SK-N-SH (cell line): ENCODE measurements around the gene NISCH. TPM values are rescaled to one million over a fixed set of nuclear protein-coding genes. Genes with fewer than 3 reads are reported as not detected.
A peak's percentile ranks its signal among the peaks of the same experiment; 100 is the strongest.

ENCODE experiments used
- CTCF ChIA-PET: fragments of 300-600, 350-600 bp; formaldehyde crosslinking; extraction: SDS; loops from one replicate; lab custom pipeline; 2021; lab: Yijun Ruan, JAX
- POLR2A ChIA-PET: fragments of 350-600 bp; sonication (Branson Sonifier 250); formaldehyde crosslinking; extraction: SDS; loops from one replicate; lab custom pipeline; 2020; ENCODE audit warnings: antibody characterized with exemption, inconsistent platforms; lab: Yijun Ruan, JAX
- DNase-seq: peaks from one replicate; pipeline ENCODE4 v3.0.0; 2012
- H2AFZ ChIP-seq: fragments of 200-600 bp; sonication (generic); 2 replicates; pipeline ENCODE4 v1.8.1; 2016; ENCODE audit warnings: antibody characterized with exemption, mild to moderate bottlenecking, low read depth
- H3F3A ChIP-seq: fragments of 200-600 bp; sonication (generic); replicated peaks from 2 replicates; pipeline ENCODE3; 2016; ENCODE audit warnings: antibody characterized with exemption, mild to moderate bottlenecking; ENCODE audit not compliant: insufficient read depth
- H3K27ac ChIP-seq, 2 experiments: fragments of 200-500 bp in 1 of 2; fragments of 200-600 bp in 1 of 2; sonication (Bioruptor generic) in 1 of 2; sonication (generic), shearing (Covaris generic) in 1 of 2; 2 replicates each; pipeline versions ENCODE4 v1.5.1 to v1.6.1; 2014 to 2016; ENCODE audit warnings: low read depth in 2 of 2, inconsistent platforms in 1 of 2, low read length in 1 of 2, mild to moderate bottlenecking in 1 of 2, mixed read lengths in 1 of 2
- H3K27me3 ChIP-seq: fragments of 200-600 bp; sonication (generic), shearing (Covaris generic); 2 replicates; pipeline ENCODE4 v1.6.1; 2016; ENCODE audit warnings: mixed run types; ENCODE audit not compliant: insufficient read depth
- H3K36me3 ChIP-seq, 2 experiments: fragments of 200-500 bp in 1 of 2; fragments of 200-600 bp in 1 of 2; sonication (Bioruptor generic) in 1 of 2; sonication (generic) in 1 of 2; replicated peaks in 1 of 2; 2 replicates each; pipeline versions ENCODE3 to v1.5.1; 2014 to 2016; ENCODE audit warnings: low read length in 1 of 2, mild to moderate bottlenecking in 1 of 2; ENCODE audit not compliant: insufficient read depth in 2 of 2, control insufficient read depth in 1 of 2
- H3K4me1 ChIP-seq, 2 experiments: fragments of 200-500 bp in 1 of 2; fragments of 200-600 bp in 1 of 2; sonication (Bioruptor generic) in 1 of 2; sonication (generic), shearing (Covaris generic) in 1 of 2; 2 replicates each; pipeline versions ENCODE4 v1.5.1 to v1.6.1; 2014 to 2016; ENCODE audit warnings: low read depth in 1 of 2, low read length in 1 of 2, mixed run types in 1 of 2; ENCODE audit not compliant: insufficient read depth in 2 of 2, control insufficient read depth in 1 of 2
- H3K4me2 ChIP-seq: fragments of 200-600 bp; sonication (generic), shearing (Covaris generic); 2 replicates; pipeline ENCODE4 v1.6.1; 2017; ENCODE audit warnings: mixed run types
- H3K4me3 ChIP-seq, 2 experiments: fragments of 200-500 bp in 1 of 2; fragments of 200-600 bp in 1 of 2; sonication (Bioruptor generic) in 1 of 2; sonication (generic), shearing (Covaris generic) in 1 of 2; 2 replicates each; pipeline versions ENCODE4 v1.5.1 to v1.8.1; 2014 to 2016; ENCODE audit warnings: low read depth in 2 of 2, inconsistent platforms in 1 of 2, low read length in 1 of 2, mild to moderate bottlenecking in 1 of 2, mixed read lengths in 1 of 2, moderate library complexity in 1 of 2
- H3K79me2 ChIP-seq: fragments of 200-600 bp; sonication (generic); 2 replicates; pipeline ENCODE4 v1.8.1; 2017; ENCODE audit warnings: mild to moderate bottlenecking; ENCODE audit not compliant: insufficient read depth
- H3K9ac ChIP-seq: fragments of 200-600 bp; sonication (generic); 2 replicates; pipeline ENCODE4 v1.6.1; 2017; ENCODE audit warnings: mixed run types
- H3K9me2 ChIP-seq: fragments of 200-600 bp; sonication (generic); 2 replicates; pipeline ENCODE4 v1.6.1; 2017; ENCODE audit warnings: mixed run types
- H3K9me3 ChIP-seq: fragments of 200-600 bp; sonication (generic); 2 replicates; pipeline ENCODE4 v1.6.1; 2017; ENCODE audit warnings: mixed run types, mild to moderate bottlenecking, moderate library complexity
- H4K20me1 ChIP-seq: fragments of 200-600 bp; sonication (generic); 2 replicates; pipeline ENCODE4 v1.6.1; 2017; ENCODE audit warnings: mild to moderate bottlenecking, mixed run types; ENCODE audit not compliant: insufficient read depth
- CHD2 ChIP-seq: fragments of 150-350 bp; IDR thresholded peaks from 2 replicates; pipeline ENCODE4 v1.6.1; 2018; ENCODE audit warnings: low read length; ENCODE audit not compliant: partially characterized antibody
- EP300 ChIP-seq, 2 experiments: IDR thresholded peaks; 2 replicates each; pipeline versions ENCODE4 v1.4.0 to v1.6.1; 2012; ENCODE audit warnings: borderline replicate concordance in 1 of 2, low read depth in 1 of 2, low read length in 1 of 2
- FOSL2 ChIP-seq: IDR thresholded peaks from 2 replicates; pipeline ENCODE4 v1.4.0; 2012; ENCODE audit warnings: low read depth, mild to moderate bottlenecking, moderate library complexity, borderline replicate concordance
- FOXM1 ChIP-seq: IDR thresholded peaks from 2 replicates; pipeline ENCODE4 v1.4.0; 2012; ENCODE audit warnings: low read depth, mild to moderate bottlenecking
- GABPA ChIP-seq: IDR thresholded peaks from 2 replicates; pipeline ENCODE4 v1.4.0; 2012; ENCODE audit warnings: low read depth, mild to moderate bottlenecking
- MEF2A ChIP-seq: IDR thresholded peaks from 2 replicates; pipeline ENCODE4 v1.4.0; 2012; ENCODE audit warnings: low read depth, borderline replicate concordance
- PBX3 ChIP-seq: IDR thresholded peaks from 2 replicates; pipeline ENCODE4; 2012
- RAD21 ChIP-seq: IDR thresholded peaks from 2 replicates; pipeline ENCODE4 v1.6.1; 2012; ENCODE audit warnings: mild to moderate bottlenecking, low read length
- RCOR1 ChIP-seq: fragments of 150-350 bp; IDR thresholded peaks from 2 replicates; pipeline ENCODE4 v1.6.1; 2017; ENCODE audit warnings: antibody characterized with exemption, low read length
- REST ChIP-seq: IDR thresholded peaks from 2 replicates; pipeline ENCODE4 v1.6.1; 2012; ENCODE audit warnings: mild to moderate bottlenecking, low read depth, low read length, moderate library complexity
- SIN3A ChIP-seq: IDR thresholded peaks from 2 replicates; pipeline ENCODE4 v1.6.1; 2012; ENCODE audit warnings: low read depth, mild to moderate bottlenecking, low read length, moderate library complexity, borderline replicate concordance
- SMC3 ChIP-seq: IDR thresholded peaks from 2 replicates; pipeline ENCODE4 v1.6.1; 2012; ENCODE audit warnings: low read depth, low read length, improper control_type of control experiment
- TAF1 ChIP-seq: IDR thresholded peaks from 2 replicates; pipeline ENCODE4 v1.6.1; 2012; ENCODE audit warnings: low read depth, mild to moderate bottlenecking, low read length, moderate library complexity, borderline replicate concordance
- TEAD4 ChIP-seq: IDR thresholded peaks from 2 replicates; pipeline ENCODE4 v1.4.0; 2012; ENCODE audit warnings: mild to moderate bottlenecking, borderline replicate concordance; ENCODE audit not compliant: insufficient read depth
- USF1 ChIP-seq: IDR thresholded peaks from 2 replicates; pipeline ENCODE4 v1.4.0; 2012; ENCODE audit warnings: low read depth, borderline replicate concordance
- USF2 ChIP-seq: fragments of 150-350 bp; IDR thresholded peaks from 2 replicates; pipeline ENCODE4 v1.6.1; 2017; ENCODE audit warnings: antibody characterized with exemption, low read length, low read depth, borderline replicate concordance
- WGBS: methylation state at CpG from one replicate; pipeline ENCODE4 v1.1.6; 2017; ENCODE audit warnings: low lambda C conversion rate; 5-methylcytosine and 5-hydroxymethylcytosine counted together
- polyA plus RNA-seq, 3 experiments: library from polyadenylated mRNA; depleted of rRNA; stranded (reverse); fragments of >200 nt; gene quantifications; 2 replicates each; pipeline ENCODE4 v1.2.3, GENCODE V29; 2012
- TF ChIP-seq, protein P1 (sequence below): IDR thresholded peaks from 2 replicates; pipeline ENCODE4 v1.4.0; 2012; ENCODE audit warnings: low read depth

NISCH gene
- polyA plus RNA-seq, 1 of the 3 experiments (the other 2 are of a cell fraction): 77.5 TPM

DNA sequence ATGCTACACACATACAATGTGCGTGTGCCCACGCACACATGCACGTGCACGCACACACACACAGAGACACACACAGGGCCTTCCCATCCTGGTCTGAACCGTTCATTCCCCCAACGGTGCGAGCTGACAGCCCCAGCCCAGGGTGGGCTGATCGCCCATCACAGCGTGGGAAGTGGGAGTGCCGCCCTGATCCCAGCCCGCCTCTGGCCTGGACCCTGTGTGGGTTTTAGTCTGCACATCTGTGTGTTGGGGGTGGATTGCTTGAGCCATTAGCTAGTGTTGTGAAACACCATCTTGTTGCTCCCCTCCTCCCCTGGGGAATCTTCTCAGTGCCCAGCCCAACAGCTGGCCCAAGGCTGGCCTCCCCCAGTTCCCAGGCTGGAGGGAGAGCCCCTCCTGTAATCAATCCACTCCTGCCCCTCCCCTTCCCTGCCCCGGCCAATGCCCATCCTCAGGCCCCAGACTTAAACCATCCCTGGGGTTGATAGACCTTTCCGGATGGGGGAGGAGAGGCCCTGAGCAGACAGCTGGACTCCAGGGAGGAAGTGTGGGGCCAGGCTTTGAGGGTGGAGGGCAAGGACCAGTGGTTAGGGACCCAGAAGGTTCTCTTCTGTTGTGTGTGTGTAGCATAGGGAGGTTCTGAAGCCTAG lies 18.8 kb upstream of the NISCH start:
- no peak overlapping the region for H3K4me2 ChIP-seq
- no peak overlapping the region for H3K4me3 ChIP-seq
- no peaks in the 10 kb centered on the region for H4K20me1 ChIP-seq
- H3K9me2 ChIP-seq: no peaks in the 10 kb centered on the region
- no peaks in the 10 kb centered on the region for H3K36me3 ChIP-seq
- H3F3A ChIP-seq: no peaks in the 10 kb centered on the region
- H3K79me2 ChIP-seq: no peaks in the 10 kb centered on the region
- CTCF ChIA-PET: interaction anchor here (0.7 to 28.4 kb wide), 5 partner anchors 8 to 35 kb away, joined by 3 to 578 read pairs (median 7); partner anchors contain the start of genes NISCH, SEMA3G and TNNC1
- H3K9me3 ChIP-seq: no peaks in the 10 kb centered on the region
- H3K27me3 ChIP-seq: no peaks in the 10 kb centered on the region
- POLR2A ChIA-PET: no interaction called here
- H2AFZ ChIP-seq: no peak overlapping the region
- peaks cover 0 to 5% of the 10 kb centered on the region in 2 experiments; a peak in 1 of 4 replicates for H3K4me1 ChIP-seq
- TF ChIP-seq TEAD4: no peak
- TF ChIP-seq USF2: no peak
- TF ChIP-seq USF1: no peak
- TF ChIP-seq GABPA: no peak
- TF ChIP-seq TAF1: no peak
- no peak for TF ChIP-seq CHD2
- no peak for TF ChIP-seq EP300 (IDR thresholded peaks at IDR 0.05; ENCODE audit: borderline replicate concordance in 1 of 2, low read depth in 1 of 2, low read length in 1 of 2)
- no peak for TF ChIP-seq PBX3
- TF ChIP-seq, protein P1, sequence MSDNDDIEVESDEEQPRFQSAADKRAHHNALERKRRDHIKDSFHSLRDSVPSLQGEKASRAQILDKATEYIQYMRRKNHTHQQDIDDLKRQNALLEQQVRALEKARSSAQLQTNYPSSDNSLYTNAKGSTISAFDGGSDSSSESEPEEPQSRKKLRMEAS: no peak
- TF ChIP-seq MEF2A: no peak
- no peak for TF ChIP-seq RAD21
- no peak for TF ChIP-seq SMC3
- TF ChIP-seq SIN3A: no peak
- no peak for TF ChIP-seq RCOR1
- no peak for TF ChIP-seq REST
- TF ChIP-seq FOXM1: no peak
- no peak for TF ChIP-seq FOSL2
- no peak overlapping the region for H3K9ac ChIP-seq
- H3K27ac ChIP-seq: no peak overlapping the region
- peak; percentile 27 for DNase-seq
- WGBS: 79% methylated on average over 12 of the region's 13 CpGs
